ENCODE data around the gene CHODL.

Gene CHODL

DNA sequence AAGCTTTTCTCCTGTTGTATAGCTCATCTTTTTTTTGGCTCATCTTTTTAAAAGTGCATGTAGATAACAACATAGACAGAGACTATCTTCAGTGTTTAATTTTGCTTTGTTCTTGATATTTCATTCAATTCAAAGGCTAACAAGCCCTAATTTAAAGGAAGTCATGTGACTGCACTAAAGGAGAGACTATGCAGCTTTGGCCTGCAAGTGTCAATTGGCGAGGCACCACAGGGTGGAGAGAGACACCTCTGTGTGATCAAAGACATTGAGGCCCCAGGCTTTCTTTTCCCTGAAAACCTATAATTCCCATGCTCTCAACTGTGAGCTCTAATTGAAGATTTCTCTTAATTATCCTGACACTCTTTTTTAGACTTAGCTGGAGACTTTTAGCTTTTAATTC lies 53.6 kb downstream of the CHODL start:
- Histone ChIP-seq H3K27me3 (ENCODE audit: insufficient read depth, poor library complexity, severe bottlenecking) (peaks cover 19% of the 10 kb centered on the region), H3K36me3 (ENCODE audit: low read depth) (no peaks in the 10 kb centered on the region), H3K9me3 (ENCODE audit: severe bottlenecking) (no peaks in the 10 kb centered on the region), H3K4me3 (ENCODE audit: severe bottlenecking) (no peak overlapping the region), H3K4me1 (ENCODE audit: insufficient read depth, poor library complexity, severe bottlenecking) (no peaks in the 10 kb centered on the region), H3K27ac (ENCODE audit: poor library complexity, severe bottlenecking) (no peak overlapping the region)
- TF ChIP-seq, protein P1, sequence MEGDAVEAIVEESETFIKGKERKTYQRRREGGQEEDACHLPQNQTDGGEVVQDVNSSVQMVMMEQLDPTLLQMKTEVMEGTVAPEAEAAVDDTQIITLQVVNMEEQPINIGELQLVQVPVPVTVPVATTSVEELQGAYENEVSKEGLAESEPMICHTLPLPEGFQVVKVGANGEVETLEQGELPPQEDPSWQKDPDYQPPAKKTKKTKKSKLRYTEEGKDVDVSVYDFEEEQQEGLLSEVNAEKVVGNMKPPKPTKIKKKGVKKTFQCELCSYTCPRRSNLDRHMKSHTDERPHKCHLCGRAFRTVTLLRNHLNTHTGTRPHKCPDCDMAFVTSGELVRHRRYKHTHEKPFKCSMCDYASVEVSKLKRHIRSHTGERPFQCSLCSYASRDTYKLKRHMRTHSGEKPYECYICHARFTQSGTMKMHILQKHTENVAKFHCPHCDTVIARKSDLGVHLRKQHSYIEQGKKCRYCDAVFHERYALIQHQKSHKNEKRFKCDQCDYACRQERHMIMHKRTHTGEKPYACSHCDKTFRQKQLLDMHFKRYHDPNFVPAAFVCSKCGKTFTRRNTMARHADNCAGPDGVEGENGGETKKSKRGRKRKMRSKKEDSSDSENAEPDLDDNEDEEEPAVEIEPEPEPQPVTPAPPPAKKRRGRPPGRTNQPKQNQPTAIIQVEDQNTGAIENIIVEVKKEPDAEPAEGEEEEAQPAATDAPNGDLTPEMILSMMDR (IDR thresholded peaks at IDR 0.05; ENCODE audit: poor library complexity, severe bottlenecking), result no peak
- DNase-seq (ENCODE audit: low spot score), result no peak
- ATAC-seq (ENCODE audit: low read depth), result no peak

Data from RWPE2 (cell line).